HEK293 (cell line): ENCODE data around the gene RSPO4.

ENCODE experiments used
- CTCF ChIA-PET: fragments of 350-600 bp; formaldehyde crosslinking; extraction: SDS; loops from one replicate; lab custom pipeline; 2021; ENCODE audit warnings: antibody characterized with exemption; lab: Yijun Ruan, JAX
- POLR2A ChIA-PET: fragments of 300-600 bp; formaldehyde crosslinking; extraction: SDS; loops from one replicate; lab custom pipeline; 2020; ENCODE audit warnings: antibody characterized with exemption, inconsistent platforms; lab: Yijun Ruan, JAX
- H3K27ac ChIP-seq: fragments of 200-500 bp; sonication (Bioruptor generic); 2 replicates; pipeline ENCODE4 v1.5.1; 2014; ENCODE audit warnings: low read depth, low read length, control low read depth, inconsistent platforms; ENCODE audit errors: extremely low read depth
- H3K36me3 ChIP-seq, 2 experiments: fragments of 200-500 bp in 1 of 2; sonication (Bioruptor generic) in 1 of 2; 1 replicate in 1 of 2; 2 replicates in 1 of 2; pipeline ENCODE4 v1.5.1; 2014 to 2017; ENCODE audit warnings: inconsistent platforms in 2 of 2, low read length in 2 of 2; ENCODE audit not compliant: control insufficient read depth in 2 of 2, insufficient read depth in 1 of 2
- H3K4me1 ChIP-seq: fragments of 200-500 bp; sonication (Bioruptor generic); 2 replicates; pipeline ENCODE4 v1.5.1; 2014; ENCODE audit warnings: mild to moderate bottlenecking, low read length, inconsistent platforms; ENCODE audit not compliant: control insufficient read depth, insufficient read depth
- H3K4me3 ChIP-seq: 2 replicates; pipeline ENCODE4 v1.5.1; 2011; ENCODE audit warnings: low read depth, mild to moderate bottlenecking, control low read depth, low read length, moderate library complexity
- H3K9me3 ChIP-seq: fragments of 200-500 bp; sonication (Bioruptor generic); 2 replicates; pipeline ENCODE4 v1.5.1; 2014; ENCODE audit warnings: low read depth, low read length, inconsistent platforms; ENCODE audit not compliant: control insufficient read depth, insufficient read depth
- BCL11A ChIP-seq: fragments of 450-650 bp; formaldehyde crosslinking; IDR thresholded peaks from 2 replicates; pipeline ENCODE4 v1.5.1; 2016; ENCODE audit warnings: low read depth, missing biosample characterization, missing genetic modification characterization
- EGR2 ChIP-seq: fragments of 450-650 bp; formaldehyde crosslinking; IDR thresholded peaks from 2 replicates; pipeline ENCODE4 v1.5.1; 2016; ENCODE audit warnings: low read depth, missing biosample characterization, missing genetic modification characterization
- GLIS1 ChIP-seq: fragments of 450-650 bp; formaldehyde crosslinking; IDR thresholded peaks from 2 replicates; pipeline ENCODE4 v1.5.1; 2016; ENCODE audit warnings: missing biosample characterization, missing genetic modification characterization
- KLF7 ChIP-seq: fragments of 450-650 bp; formaldehyde crosslinking; IDR thresholded peaks from 2 replicates; pipeline ENCODE4 v1.5.1; 2016; ENCODE audit warnings: missing biosample characterization, missing genetic modification characterization, borderline replicate concordance
- MEIS1 ChIP-seq: sonication (generic); formaldehyde crosslinking; IDR thresholded peaks from 2 replicates; pipeline ENCODE4 v1.8.1; 2022; ENCODE audit warnings: missing genetic modification reagents, mild to moderate bottlenecking, borderline replicate concordance
- RBAK ChIP-seq: fragments of 450-650 bp; formaldehyde crosslinking; IDR thresholded peaks from 2 replicates; pipeline ENCODE4 v1.5.1; 2016; ENCODE audit warnings: missing biosample characterization, missing genetic modification characterization
- WT1 ChIP-seq: fragments of 450-650 bp; formaldehyde crosslinking; IDR thresholded peaks from 2 replicates; pipeline ENCODE4 v1.5.1; 2016; ENCODE audit warnings: missing biosample characterization, missing genetic modification characterization
- ZFHX2 ChIP-seq: fragments of 450-650 bp; formaldehyde crosslinking; conservative IDR thresholded peaks from 2 replicates; pipeline ENCODE4 v1.5.1; 2016; ENCODE audit warnings: missing biosample characterization, missing genetic modification characterization
- ZFP3 ChIP-seq: fragments of 450-650 bp; formaldehyde crosslinking; IDR thresholded peaks from 2 replicates; pipeline ENCODE4 v1.5.1; 2016; ENCODE audit warnings: low read depth, missing biosample characterization, missing genetic modification characterization
- ZFP37 ChIP-seq: fragments of 450-650 bp; formaldehyde crosslinking; IDR thresholded peaks from 2 replicates; pipeline ENCODE4 v1.5.1; 2016; ENCODE audit warnings: missing biosample characterization, missing genetic modification characterization
- ZFP41 ChIP-seq: fragments of 450-650 bp; formaldehyde crosslinking; IDR thresholded peaks from 2 replicates; pipeline ENCODE4 v1.5.1; 2016; ENCODE audit warnings: missing biosample characterization, missing genetic modification characterization, borderline replicate concordance
- ZFP69B ChIP-seq: fragments of 450-650 bp; formaldehyde crosslinking; IDR thresholded peaks from 2 replicates; pipeline ENCODE4 v1.5.1; 2016; ENCODE audit warnings: missing biosample characterization, missing genetic modification characterization
- ZNF132 ChIP-seq: fragments of 450-650 bp; formaldehyde crosslinking; IDR thresholded peaks from 2 replicates; pipeline ENCODE4 v1.5.1; 2017; ENCODE audit warnings: missing biosample characterization, missing genetic modification characterization, borderline replicate concordance
- ZNF140 ChIP-seq: fragments of 450-650 bp; formaldehyde crosslinking; IDR thresholded peaks from 2 replicates; pipeline ENCODE4 v1.5.1; 2016; ENCODE audit warnings: missing biosample characterization, missing genetic modification characterization
- ZNF239 ChIP-seq: fragments of 450-650 bp; formaldehyde crosslinking; IDR thresholded peaks from 2 replicates; pipeline ENCODE4 v1.5.1; 2016; ENCODE audit warnings: missing biosample characterization, missing genetic modification characterization
- ZNF302 ChIP-seq: fragments of 450-650 bp; formaldehyde crosslinking; IDR thresholded peaks from 2 replicates; pipeline ENCODE4 v1.5.1; 2016; ENCODE audit warnings: missing biosample characterization, missing genetic modification characterization, low read depth
- ZNF366 ChIP-seq: fragments of 450-650 bp; formaldehyde crosslinking; conservative IDR thresholded peaks from 2 replicates; pipeline ENCODE4 v1.5.1; 2016; ENCODE audit warnings: missing biosample characterization, missing genetic modification characterization
- ZNF423 ChIP-seq: fragments of 450-650 bp; formaldehyde crosslinking; IDR thresholded peaks from 2 replicates; pipeline ENCODE4 v1.5.1; 2016; ENCODE audit warnings: missing biosample characterization, missing genetic modification characterization
- ZNF433 ChIP-seq: fragments of 450-650 bp; formaldehyde crosslinking; IDR thresholded peaks from 2 replicates; pipeline ENCODE4 v1.5.1; 2016; ENCODE audit warnings: missing biosample characterization, missing genetic modification characterization, low read depth
- ZNF48 ChIP-seq: fragments of 450-650 bp; formaldehyde crosslinking; IDR thresholded peaks from 2 replicates; pipeline ENCODE4 v1.5.1; 2016; ENCODE audit warnings: missing biosample characterization, missing genetic modification characterization
- ZNF514 ChIP-seq: fragments of 450-650 bp; formaldehyde crosslinking; IDR thresholded peaks from 2 replicates; pipeline ENCODE4 v1.5.1; 2016; ENCODE audit warnings: missing biosample characterization, missing genetic modification characterization
- ZNF558 ChIP-seq: fragments of 450-650 bp; formaldehyde crosslinking; IDR thresholded peaks from 2 replicates; pipeline ENCODE4 v1.5.1; 2016; ENCODE audit warnings: missing biosample characterization, missing genetic modification characterization
- ZNF624 ChIP-seq: fragments of 450-650 bp; formaldehyde crosslinking; IDR thresholded peaks from 2 replicates; pipeline ENCODE4 v1.5.1; 2017; ENCODE audit warnings: missing biosample characterization, missing genetic modification characterization
- ZNF785 ChIP-seq: fragments of 450-650 bp; formaldehyde crosslinking; IDR thresholded peaks from 2 replicates; pipeline ENCODE4 v1.5.1; 2016; ENCODE audit warnings: missing biosample characterization, missing genetic modification characterization
- ZNF791 ChIP-seq: fragments of 450-650 bp; formaldehyde crosslinking; IDR thresholded peaks from 2 replicates; pipeline ENCODE4 v1.5.1; 2016; ENCODE audit warnings: missing biosample characterization, missing genetic modification characterization
- TF ChIP-seq, protein P1 (sequence below): fragments of 450-650 bp; formaldehyde crosslinking; IDR thresholded peaks from 2 replicates; pipeline ENCODE4 v1.5.1; 2016; ENCODE audit warnings: missing biosample characterization, missing genetic modification characterization
- TF ChIP-seq, protein P2 (sequence below): sonication (generic); formaldehyde crosslinking; IDR thresholded peaks from 2 replicates; pipeline ENCODE4 v1.8.1; 2022; ENCODE audit warnings: mild to moderate bottlenecking, moderate library complexity, missing genetic modification reagents
- TF ChIP-seq, protein P3 (sequence below): fragments of 450-650 bp; formaldehyde crosslinking; IDR thresholded peaks from 2 replicates; pipeline ENCODE4 v1.5.1; 2017; ENCODE audit warnings: missing biosample characterization, missing genetic modification characterization
- TF ChIP-seq, protein P4 (sequence below): fragments of 450-650 bp; formaldehyde crosslinking; IDR thresholded peaks from 2 replicates; pipeline ENCODE4 v1.5.1; 2017; ENCODE audit warnings: missing biosample characterization, missing genetic modification characterization

RSPO4 gene

DNA sequence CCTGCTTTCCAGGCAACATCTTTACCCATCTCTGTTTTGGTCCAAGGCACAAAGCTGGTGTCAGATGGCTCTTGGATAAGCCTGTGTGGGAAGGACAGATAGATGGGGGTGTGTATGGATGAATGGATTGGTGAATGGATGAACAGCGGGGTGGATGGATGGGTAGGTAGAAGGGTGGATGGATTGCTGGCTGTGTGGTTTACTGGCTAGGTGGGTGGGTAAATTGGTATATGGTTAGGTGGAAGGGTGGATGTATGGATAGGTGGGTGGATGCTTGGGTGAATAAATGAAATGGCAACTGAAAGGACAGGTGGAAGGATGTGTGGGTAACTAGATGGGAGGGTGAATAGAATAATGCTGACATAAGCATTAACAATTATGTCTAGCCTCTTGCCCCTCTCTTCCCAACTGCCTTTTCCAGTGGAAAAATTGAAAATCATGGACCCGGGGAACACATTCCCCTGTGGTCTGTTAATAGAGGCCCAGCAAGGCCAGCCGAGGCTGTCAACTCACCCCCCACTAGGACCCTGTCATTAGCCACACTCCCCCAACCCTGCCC is 43.8 kb upstream of the RSPO4 start:
- POLR2A ChIA-PET = no interaction called here
- no peaks in the 10 kb centered on the region for H3K4me1 ChIP-seq
- H3K9me3 ChIP-seq = no peaks in the 10 kb centered on the region
- no peaks in the 10 kb centered on the region for H3K36me3 ChIP-seq
- H3K27ac ChIP-seq = no peak overlapping the region
- TF ChIP-seq ZFHX2 (tag by site-specific recombination) = peak; percentile 58
- TF ChIP-seq ZNF140 (tag by site-specific recombination) = no peak
- peak; percentile 99 for TF ChIP-seq EGR2
- TF ChIP-seq ZNF433 (tag by site-specific recombination) = no peak
- TF ChIP-seq, all 188 proteins: peak for 2
- no peak overlapping the region for H3K4me3 ChIP-seq
- CTCF ChIA-PET = no interaction called here

DNA sequence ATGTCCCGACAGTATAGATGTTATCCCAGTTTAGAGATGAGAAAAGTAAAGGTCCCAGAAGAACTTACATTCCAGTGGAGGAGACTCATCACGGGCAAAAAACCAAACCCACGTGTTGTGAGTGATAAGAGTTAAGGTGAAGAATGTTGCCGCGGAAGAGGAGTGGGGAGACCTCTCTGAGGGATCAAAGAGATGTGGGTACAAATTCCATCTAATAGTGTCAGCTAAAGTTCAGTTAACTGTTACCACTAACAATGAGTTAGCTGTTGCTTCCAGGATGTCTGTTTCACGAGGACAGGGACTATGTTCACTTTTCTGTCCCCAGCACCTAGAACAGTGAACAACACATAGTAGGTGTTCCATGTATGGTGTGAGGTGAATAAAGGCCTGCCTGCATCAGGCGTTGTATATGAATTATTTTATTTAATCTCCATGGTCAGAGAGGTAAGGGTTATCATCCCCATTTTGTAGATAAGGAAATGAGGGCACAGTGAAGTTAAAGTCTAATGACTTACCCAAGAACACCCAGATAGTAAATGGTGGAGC is 39.8 kb upstream of the RSPO4 start:
- CTCF ChIA-PET = interaction anchor here (0.6 kb wide), 1 partner anchor 35 kb away, joined by 3 read pairs; no protein-coding TSS in a partner anchor

DNA sequence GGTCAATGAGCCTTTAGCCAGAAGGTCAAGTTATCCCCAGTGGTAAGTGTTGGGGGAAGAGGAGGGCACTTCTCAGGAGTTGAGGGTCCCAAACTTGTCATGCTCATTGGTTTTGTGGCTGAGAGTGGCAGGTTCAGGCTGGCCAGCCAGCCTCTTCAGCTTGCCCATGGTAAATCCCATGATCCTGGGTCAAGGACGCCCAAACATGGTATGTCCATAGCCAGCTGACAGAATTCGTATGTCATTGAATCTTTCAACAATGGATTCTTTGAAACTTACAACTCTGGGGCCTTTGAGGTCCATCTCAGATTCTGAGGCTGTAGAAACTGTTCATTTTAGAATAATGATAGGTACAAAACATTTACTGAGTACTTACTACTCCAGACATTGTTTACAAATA is 36.1 kb upstream of the RSPO4 start:
- Histone ChIP-seq H3K27ac (no peak overlapping the region), H3K9me3 (no peaks in the 10 kb centered on the region), H3K4me3 (no peak overlapping the region), H3K36me3 (no peaks in the 10 kb centered on the region), H3K4me1 (no peaks in the 10 kb centered on the region)
- ChIA-PET CTCF (interaction anchor here (1.0 kb wide), 1 partner anchor 173 kb away, joined by 3 read pairs; no protein-coding TSS in a partner anchor), POLR2A (no interaction called here)
- TF ChIP-seq ZNF132 (no peak), RBAK (no peak), ZFP37 (tag by site-specific recombination) (no peak), ZFP41 (tag by site-specific recombination) (no peak), ZNF239 (tag by site-specific recombination) (no peak), GLIS1 (tag by site-specific recombination) (no peak), ZNF791 (tag by site-specific recombination) (no peak), BCL11A (tag by site-specific recombination) (no peak), ZNF423 (tag by site-specific recombination) (no peak), ZFP3 (tag by site-specific recombination) (no peak), ZNF48 (tag by site-specific recombination) (no peak), ZNF785 (tag by site-specific recombination) (no peak), ZNF302 (tag by site-specific recombination) (no peak), ZNF624 (tag by site-specific recombination) (no peak)
- TF ChIP-seq, protein P1, sequence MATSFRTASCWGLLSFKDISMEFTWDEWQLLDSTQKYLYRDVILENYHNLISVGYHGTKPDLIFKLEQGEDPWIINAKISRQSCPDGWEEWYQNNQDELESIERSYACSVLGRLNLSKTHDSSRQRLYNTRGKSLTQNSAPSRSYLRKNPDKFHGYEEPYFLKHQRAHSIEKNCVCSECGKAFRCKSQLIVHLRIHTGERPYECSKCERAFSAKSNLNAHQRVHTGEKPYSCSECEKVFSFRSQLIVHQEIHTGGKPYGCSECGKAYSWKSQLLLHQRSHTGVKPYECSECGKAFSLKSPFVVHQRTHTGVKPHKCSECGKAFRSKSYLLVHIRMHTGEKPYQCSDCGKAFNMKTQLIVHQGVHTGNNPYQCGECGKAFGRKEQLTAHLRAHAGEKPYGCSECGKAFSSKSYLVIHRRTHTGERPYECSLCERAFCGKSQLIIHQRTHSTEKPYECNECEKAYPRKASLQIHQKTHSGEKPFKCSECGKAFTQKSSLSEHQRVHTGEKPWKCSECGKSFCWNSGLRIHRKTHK (tag by site-specific recombination) = no peak

More for the DNA sequence above, 39.8 kb upstream of the RSPO4 start:
- no peaks in the 10 kb centered on the region for H3K4me1 ChIP-seq
- H3K4me3 ChIP-seq = no peak overlapping the region
- POLR2A ChIA-PET = no interaction called here
- no peaks in the 10 kb centered on the region for H3K9me3 ChIP-seq
- no peak overlapping the region for H3K27ac ChIP-seq
- H3K36me3 ChIP-seq = no peaks in the 10 kb centered on the region
- TF ChIP-seq WT1 (tag by site-specific recombination) = no peak
- no peak for TF ChIP-seq ZFP69B
- TF ChIP-seq, protein P2, sequence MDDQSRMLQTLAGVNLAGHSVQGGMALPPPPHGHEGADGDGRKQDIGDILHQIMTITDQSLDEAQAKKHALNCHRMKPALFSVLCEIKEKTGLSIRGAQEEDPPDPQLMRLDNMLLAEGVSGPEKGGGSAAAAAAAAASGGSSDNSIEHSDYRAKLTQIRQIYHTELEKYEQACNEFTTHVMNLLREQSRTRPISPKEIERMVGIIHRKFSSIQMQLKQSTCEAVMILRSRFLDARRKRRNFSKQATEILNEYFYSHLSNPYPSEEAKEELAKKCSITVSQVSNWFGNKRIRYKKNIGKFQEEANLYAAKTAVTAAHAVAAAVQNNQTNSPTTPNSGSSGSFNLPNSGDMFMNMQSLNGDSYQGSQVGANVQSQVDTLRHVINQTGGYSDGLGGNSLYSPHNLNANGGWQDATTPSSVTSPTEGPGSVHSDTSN (CRISPR knock-in tag) = no peak
- no peak for TF ChIP-seq RBAK
- TF ChIP-seq, protein P3, sequence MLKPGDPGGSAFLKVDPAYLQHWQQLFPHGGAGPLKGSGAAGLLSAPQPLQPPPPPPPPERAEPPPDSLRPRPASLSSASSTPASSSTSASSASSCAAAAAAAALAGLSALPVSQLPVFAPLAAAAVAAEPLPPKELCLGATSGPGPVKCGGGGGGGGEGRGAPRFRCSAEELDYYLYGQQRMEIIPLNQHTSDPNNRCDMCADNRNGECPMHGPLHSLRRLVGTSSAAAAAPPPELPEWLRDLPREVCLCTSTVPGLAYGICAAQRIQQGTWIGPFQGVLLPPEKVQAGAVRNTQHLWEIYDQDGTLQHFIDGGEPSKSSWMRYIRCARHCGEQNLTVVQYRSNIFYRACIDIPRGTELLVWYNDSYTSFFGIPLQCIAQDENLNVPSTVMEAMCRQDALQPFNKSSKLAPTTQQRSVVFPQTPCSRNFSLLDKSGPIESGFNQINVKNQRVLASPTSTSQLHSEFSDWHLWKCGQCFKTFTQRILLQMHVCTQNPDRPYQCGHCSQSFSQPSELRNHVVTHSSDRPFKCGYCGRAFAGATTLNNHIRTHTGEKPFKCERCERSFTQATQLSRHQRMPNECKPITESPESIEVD (tag by site-specific recombination) = no peak
- no peak for TF ChIP-seq KLF7 (tag by site-specific recombination)
- no peak for TF ChIP-seq ZNF514 (tag by site-specific recombination)
- no peak for TF ChIP-seq ZNF366 (tag by site-specific recombination)
- no peak for TF ChIP-seq MEIS1 (CRISPR knock-in tag)
- TF ChIP-seq, protein P4, sequence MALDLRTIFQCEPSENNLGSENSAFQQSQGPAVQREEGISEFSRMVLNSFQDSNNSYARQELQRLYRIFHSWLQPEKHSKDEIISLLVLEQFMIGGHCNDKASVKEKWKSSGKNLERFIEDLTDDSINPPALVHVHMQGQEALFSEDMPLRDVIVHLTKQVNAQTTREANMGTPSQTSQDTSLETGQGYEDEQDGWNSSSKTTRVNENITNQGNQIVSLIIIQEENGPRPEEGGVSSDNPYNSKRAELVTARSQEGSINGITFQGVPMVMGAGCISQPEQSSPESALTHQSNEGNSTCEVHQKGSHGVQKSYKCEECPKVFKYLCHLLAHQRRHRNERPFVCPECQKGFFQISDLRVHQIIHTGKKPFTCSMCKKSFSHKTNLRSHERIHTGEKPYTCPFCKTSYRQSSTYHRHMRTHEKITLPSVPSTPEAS = no peak
- no peak for TF ChIP-seq ZNF132
- TF ChIP-seq ZNF558 (tag by site-specific recombination) = no peak
